Astrocyte (in vitro differentiated cells and primary cell): Measurements from ENCODE around the gene RTP4.

Experiments
- EZH2 ChIP-seq: IDR thresholded peaks from 2 replicates; pipeline ENCODE4 v1.6.1; 2012; ENCODE audit warnings: mild to moderate bottlenecking, low read length, inconsistent platforms; ENCODE audit not compliant: insufficient read depth
- TF ChIP-seq, protein P1 (sequence below): IDR thresholded peaks from 2 replicates; pipeline ENCODE4 v1.5.1; 2011; ENCODE audit warnings: low read depth, mild to moderate bottlenecking, inconsistent platforms, low read length, moderate library complexity; ENCODE audit not compliant: insufficient read depth

DNA sequence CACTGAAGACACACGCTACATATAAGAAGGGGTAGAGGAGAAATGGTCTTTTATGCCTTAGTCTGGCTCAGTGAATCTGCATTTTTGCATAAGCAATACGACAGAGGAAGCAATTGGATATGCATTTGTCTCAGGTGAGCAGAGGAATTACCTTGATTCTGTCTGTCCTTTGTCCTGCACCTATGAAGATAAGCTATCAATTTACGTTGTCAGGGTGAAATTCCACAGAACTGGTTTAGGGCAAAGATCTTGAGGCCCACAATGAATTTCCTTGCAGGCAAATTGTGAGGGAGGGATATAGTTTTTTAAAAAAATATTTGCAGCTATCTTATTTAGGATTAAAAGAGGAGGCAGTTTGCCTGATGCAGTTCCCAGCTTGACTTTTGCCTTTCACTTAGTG is 45.1 kb upstream of the RTP4 start:
- TF ChIP-seq, protein P1, sequence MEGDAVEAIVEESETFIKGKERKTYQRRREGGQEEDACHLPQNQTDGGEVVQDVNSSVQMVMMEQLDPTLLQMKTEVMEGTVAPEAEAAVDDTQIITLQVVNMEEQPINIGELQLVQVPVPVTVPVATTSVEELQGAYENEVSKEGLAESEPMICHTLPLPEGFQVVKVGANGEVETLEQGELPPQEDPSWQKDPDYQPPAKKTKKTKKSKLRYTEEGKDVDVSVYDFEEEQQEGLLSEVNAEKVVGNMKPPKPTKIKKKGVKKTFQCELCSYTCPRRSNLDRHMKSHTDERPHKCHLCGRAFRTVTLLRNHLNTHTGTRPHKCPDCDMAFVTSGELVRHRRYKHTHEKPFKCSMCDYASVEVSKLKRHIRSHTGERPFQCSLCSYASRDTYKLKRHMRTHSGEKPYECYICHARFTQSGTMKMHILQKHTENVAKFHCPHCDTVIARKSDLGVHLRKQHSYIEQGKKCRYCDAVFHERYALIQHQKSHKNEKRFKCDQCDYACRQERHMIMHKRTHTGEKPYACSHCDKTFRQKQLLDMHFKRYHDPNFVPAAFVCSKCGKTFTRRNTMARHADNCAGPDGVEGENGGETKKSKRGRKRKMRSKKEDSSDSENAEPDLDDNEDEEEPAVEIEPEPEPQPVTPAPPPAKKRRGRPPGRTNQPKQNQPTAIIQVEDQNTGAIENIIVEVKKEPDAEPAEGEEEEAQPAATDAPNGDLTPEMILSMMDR: no peak
- TF ChIP-seq EZH2: no peak
